ENCODE results near the gene TOR4A.

Gene TOR4A

DNA sequence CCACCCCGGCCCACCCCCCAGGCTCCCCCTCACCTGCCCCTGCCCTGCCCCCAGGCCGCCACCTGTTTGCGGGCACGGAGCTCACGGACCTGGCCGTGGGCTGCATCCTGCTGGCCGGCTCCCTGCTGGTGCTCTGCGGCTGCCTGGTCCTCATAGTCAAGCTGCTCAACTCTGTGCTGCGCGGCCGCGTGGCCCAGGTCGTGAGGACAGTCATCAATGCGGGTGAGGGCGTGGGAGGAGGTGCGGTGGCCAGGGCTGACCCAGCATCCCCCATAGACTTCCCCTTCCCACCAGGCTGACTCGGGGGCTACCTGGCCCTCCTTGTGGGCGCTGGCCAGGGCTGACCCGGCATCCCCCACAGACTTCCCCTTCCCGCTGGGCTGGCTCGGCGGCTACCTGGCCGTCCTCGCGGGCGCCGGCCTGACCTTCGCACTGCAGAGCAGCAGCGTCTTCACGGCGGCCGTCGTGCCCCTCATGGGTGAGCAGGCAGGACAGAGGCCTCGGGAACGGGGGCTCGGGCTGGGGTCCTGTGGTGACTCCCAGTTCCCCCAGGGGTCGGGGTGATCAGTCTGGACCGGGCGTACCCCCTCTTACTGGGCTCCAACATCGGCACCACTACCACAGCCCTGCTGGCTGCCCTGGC, 43.4 kb upstream of the TOR4A start:
- DNase-seq, result no peak
- no peak overlapping the region for H3K27ac Mint-ChIP-seq
- TF ChIP-seq, protein P1, sequence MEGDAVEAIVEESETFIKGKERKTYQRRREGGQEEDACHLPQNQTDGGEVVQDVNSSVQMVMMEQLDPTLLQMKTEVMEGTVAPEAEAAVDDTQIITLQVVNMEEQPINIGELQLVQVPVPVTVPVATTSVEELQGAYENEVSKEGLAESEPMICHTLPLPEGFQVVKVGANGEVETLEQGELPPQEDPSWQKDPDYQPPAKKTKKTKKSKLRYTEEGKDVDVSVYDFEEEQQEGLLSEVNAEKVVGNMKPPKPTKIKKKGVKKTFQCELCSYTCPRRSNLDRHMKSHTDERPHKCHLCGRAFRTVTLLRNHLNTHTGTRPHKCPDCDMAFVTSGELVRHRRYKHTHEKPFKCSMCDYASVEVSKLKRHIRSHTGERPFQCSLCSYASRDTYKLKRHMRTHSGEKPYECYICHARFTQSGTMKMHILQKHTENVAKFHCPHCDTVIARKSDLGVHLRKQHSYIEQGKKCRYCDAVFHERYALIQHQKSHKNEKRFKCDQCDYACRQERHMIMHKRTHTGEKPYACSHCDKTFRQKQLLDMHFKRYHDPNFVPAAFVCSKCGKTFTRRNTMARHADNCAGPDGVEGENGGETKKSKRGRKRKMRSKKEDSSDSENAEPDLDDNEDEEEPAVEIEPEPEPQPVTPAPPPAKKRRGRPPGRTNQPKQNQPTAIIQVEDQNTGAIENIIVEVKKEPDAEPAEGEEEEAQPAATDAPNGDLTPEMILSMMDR (IDR thresholded peaks at IDR 0.05), result no peak
- H3K36me3 Mint-ChIP-seq (ENCODE audit: low read depth), result no peaks in the 10 kb centered on the region
- H3K4me3 Mint-ChIP-seq, result no peak overlapping the region
- no peaks in the 10 kb centered on the region for H3K9me3 Mint-ChIP-seq
- H3K4me1 Mint-ChIP-seq, result peaks cover 35% of the 10 kb centered on the region
- H3K27me3 Mint-ChIP-seq (ENCODE audit: low read depth, poor library complexity), result no peaks in the 10 kb centered on the region

DNA sequence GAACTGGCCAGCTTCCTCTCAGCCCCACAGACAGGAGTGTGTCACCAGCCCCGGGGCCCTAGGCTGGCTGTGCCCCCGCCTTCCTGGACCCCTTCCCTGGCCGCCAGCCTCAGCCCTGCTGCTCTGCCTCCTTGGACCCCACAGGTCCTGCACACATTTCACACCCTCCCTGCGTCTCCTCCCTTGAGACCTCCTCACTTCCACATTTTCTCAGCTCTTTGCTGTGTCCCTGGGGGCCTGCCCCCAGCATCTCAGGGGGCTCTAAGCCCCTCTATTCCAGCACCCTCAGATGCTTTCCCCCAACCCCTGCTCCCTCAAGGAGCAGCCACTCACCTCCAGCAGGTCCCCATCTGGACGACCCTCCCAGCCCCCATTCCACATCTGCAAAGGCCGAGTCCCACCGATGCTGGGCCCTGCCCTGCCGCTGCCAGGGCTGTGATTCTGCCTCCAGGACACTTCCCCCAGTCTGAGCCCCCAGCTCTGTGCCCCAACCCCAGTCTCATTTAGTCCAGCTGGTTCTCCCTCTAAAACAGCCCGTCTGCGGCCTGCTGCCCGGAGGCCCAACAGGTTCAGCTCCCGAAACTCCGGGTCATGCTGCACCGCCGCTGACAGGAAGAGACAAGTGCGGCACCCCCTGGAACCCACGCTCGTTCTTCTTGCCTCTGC, 42.6 kb upstream of the TOR4A start:
- H3K4me1 Mint-ChIP-seq, result peaks cover 33% of the 10 kb centered on the region
- no peaks in the 10 kb centered on the region for H3K27me3 Mint-ChIP-seq (ENCODE audit: low read depth, poor library complexity)
- H3K9me3 Mint-ChIP-seq, result no peaks in the 10 kb centered on the region
- no peak overlapping the region for H3K27ac Mint-ChIP-seq
- TF ChIP-seq, protein P1 (IDR thresholded peaks at IDR 0.05), result no peak
- no peaks in the 10 kb centered on the region for H3K36me3 Mint-ChIP-seq (ENCODE audit: low read depth)
- DNase-seq, result no peak
- H3K4me3 Mint-ChIP-seq, result no peak overlapping the region

DNA sequence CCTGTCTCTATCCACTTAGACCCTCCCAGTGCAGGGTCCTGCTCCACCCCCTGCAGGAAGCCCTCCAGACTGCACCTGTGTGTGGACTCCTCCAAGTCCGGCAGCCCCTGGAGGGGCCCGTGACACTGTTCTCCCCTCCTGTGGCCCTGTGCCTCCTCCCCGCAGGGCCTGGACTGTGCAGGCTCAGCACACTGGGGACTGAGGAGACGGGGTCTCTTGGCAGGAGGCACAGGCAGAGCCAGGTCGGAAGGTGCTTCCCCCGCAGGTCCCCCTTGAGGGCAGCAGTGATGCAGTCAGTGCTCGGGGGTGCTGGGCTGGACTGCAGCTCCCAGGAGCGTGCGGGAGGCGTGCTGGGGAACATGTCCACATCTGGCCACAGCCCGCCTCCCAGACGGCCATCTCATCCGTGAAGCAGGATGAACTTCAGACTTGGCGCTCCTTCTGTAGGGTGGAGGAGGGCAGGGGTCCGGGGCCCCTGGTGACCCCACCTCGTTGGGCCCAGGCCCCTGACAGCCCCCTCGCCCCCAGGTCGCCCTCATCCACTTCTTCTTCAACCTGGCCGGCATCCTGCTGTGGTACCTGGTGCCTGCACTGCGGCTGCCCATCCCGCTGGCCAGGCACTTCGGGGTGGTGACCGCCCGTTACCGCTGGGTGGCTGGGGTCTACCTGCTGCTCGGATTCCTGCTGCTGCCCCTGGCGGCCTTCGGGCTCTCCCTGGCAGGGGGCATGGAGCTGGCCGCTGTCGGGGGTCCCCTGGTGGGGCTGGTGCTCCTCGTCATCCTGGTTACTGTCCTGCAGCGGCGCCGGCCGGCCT, 41.9 kb upstream of the TOR4A start:
- Mint-ChIP-seq H3K9me3 (no peaks in the 10 kb centered on the region), H3K4me1 (peaks cover 33% of the 10 kb centered on the region), H3K4me3 (no peak overlapping the region), H3K27me3 (ENCODE audit: low read depth, poor library complexity) (no peaks in the 10 kb centered on the region), H3K36me3 (ENCODE audit: low read depth) (no peaks in the 10 kb centered on the region), H3K27ac (no peak overlapping the region)
- no peak for DNase-seq
- TF ChIP-seq, protein P1 (IDR thresholded peaks at IDR 0.05), result no peak

- DNase-seq, result peak; percentile 96
- Mint-ChIP-seq H3K27me3 (ENCODE audit: low read depth, poor library complexity) (no peaks in the 10 kb centered on the region), H3K36me3 (ENCODE audit: low read depth) (no peaks in the 10 kb centered on the region), H3K27ac (no peak overlapping the region), H3K4me1 (peaks cover 33% of the 10 kb centered on the region), H3K4me3 (no peak overlapping the region), H3K9me3 (no peaks in the 10 kb centered on the region)
- TF ChIP-seq, protein P1 (IDR thresholded peaks at IDR 0.05), result peak; percentile 99
Observed at GRCh38 chr9:137236238-137236935, 41.1 kb upstream of the TOR4A start.

DNA sequence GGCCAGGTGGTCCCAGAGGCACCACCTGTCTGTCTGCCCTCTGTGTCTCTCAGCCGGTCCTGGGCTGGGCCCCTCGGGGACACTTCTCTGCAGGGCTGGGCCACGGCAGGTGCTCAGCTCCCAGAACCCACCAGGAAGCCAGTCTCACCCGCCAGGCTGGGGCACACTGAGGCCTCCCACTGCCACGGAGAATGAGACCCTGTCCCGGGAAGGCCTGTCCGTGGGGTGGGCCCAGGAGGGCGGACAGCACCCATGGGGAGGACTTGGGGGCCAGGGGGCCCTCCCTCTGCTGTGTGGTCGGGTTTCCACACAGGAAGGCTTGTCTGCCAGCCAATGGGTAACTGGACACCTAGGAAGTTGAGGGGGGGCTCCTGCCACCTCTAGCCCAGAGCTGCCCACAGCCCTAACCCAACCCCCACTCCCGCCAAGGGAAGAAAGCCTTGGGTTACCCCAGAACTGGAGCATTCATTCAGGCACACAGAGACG, 40.5 kb upstream of the TOR4A start:
- no peak for DNase-seq
- Mint-ChIP-seq H3K36me3 (ENCODE audit: low read depth) (no peaks in the 10 kb centered on the region), H3K4me3 (no peak overlapping the region), H3K9me3 (no peaks in the 10 kb centered on the region), H3K27me3 (ENCODE audit: low read depth, poor library complexity) (no peaks in the 10 kb centered on the region), H3K4me1 (peaks cover 33% of the 10 kb centered on the region), H3K27ac (no peak overlapping the region)
- TF ChIP-seq, protein P1 (IDR thresholded peaks at IDR 0.05), result no peak

All from nephron progenitor cell (in vitro differentiated cells).